HG02763 (cell line): Measurements from ENCODE around the gene ALKBH2.

Source experiments
- ATAC-seq: cut with Tn5 transposase; IDR thresholded peaks from one replicate; pipeline ENCODE4 v1.9.1; 2021; ENCODE audit warnings: mild to moderate bottlenecking, moderate library complexity; ENCODE audit not compliant: unreplicated experiment

ALKBH2 gene

GRCh38 chr12:109114644-109115043 is 21.4 kb upstream of the ALKBH2 start:
- no peak for ATAC-seq

DNA sequence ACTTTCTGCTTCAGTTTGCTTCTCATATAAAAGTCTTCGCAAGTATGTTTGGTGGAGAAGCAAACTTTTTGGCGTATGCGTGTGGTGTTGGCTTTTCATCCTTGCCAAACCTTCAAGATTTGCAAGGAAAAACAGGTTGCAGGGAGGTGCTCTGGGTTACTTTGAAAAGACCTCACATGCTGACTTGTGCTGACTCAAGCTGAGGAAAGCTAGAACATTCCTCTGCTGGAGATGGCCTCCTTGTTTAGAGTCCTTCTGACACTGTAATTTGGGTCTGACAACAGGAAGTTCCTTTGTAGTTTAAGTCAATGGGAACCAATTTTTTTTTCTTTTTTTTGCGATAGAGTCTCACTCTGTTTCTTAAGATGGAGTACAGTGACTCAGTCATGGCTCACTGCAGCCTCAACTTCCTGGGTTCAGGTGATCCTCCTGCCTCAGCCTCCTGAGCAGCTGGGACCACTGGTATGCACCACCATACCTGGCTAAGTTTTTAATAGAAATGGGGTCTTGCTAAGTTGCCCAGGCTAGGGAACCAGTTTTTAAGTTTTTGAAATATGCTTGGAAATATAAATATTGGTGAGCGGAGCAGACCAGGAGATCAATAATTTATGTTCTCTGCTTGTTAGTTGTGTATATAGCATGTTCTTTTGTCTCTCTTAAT is 20.5 kb upstream of the ALKBH2 start:
- no peak for ATAC-seq

- no peak for ATAC-seq
These were observed 19.6 kb upstream of the ALKBH2 start for GRCh38 chr12:109112720-109113465.

GRCh38 chr12:109110988-109111495 is 17.8 kb upstream of the ALKBH2 start:
- peak; percentile 51 for ATAC-seq

- ATAC-seq: no peak
These were observed 16.6 kb upstream of the ALKBH2 start for GRCh38 chr12:109109746-109110350.

DNA sequence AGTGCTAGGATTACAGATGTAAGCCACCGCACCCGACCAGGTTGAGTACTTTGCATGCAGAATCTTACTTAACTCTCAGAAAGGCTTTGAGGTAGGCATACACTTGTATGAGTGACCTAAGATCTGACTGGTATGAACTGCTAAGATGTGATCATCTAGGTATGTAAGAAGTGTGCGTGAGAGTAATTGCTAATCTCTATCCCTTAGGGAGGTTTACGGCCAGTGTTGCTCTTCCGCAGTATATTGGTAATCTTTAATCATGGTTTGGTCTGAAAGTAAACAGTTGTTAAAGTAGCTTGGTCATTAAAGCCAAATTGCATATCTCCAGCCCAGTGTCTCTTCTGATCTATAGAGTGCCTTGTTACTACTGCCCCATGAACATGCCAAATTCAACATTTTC is 11.9 kb upstream of the ALKBH2 start:
- ATAC-seq: no peak

DNA sequence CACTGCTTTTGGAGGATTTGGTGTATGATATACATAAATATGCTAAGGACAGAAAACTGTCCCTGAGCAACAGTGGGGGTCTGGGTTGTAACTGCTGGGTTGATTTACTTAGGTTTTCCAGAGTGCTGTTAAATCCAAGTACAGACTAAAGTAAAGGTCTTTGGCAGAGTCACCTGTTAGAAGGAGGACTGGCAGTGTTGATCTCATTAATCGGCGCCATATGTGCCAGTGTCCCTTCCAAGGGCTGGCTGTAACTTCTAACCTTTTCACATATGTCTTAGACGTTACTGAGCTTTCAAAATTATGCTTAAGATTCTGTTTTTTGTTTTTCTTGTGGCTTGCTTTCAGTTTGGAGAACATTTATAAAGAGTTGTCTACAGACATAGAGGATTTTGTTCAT is 9.2 kb upstream of the ALKBH2 start:
- no peak for ATAC-seq

- ATAC-seq: no peak
These were observed 7.5 kb upstream of the ALKBH2 start for GRCh38 chr12:109100741-109101140.

DNA sequence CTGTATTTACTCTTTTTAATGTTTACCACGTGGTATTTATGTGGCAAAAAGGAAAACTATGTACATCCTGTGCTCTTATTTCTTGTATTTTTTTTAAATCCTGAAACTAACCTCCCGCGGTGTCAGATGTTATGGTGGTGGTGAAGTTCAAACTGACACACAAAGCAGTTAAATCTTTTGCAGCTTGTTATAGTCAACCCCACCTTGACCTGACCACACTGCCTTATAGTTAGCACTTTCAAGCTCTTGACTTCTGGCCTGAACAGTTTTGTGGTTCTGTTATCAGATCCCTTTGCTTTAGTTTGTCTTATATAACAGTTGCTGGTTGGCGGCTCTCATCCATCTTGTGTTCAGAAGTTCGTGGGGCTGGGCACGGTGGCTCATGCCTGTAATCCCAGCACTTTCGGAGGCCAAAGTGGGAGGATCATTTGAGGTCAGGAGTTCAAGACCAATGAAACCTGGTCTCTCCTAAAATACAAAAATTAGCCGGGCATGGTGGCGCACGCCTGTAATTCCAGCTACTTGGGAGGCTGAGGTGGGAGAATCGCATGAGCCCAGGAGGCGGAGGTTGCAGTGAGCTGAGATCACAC is 6.3 kb upstream of the ALKBH2 start:
- ATAC-seq: no peak

DNA sequence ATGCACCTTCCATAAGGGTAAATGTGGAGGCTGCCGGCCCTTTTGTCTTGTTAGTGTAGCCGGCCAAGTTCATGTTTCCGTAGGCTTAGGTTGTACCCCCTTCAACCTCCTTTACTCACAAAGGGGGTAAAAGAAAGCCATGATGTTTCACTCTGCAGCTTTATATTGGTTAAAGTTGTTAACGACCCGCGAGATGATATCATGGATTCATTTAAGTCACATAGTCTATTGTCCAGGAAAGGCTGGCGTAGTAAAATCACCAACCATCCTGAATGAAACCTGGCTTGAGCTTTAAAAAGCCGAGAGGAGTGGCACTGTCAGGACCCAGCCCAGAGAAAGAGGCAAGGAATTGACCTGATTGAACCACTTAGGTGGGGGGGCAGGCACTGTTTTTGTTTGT is 5.4 kb upstream of the ALKBH2 start:
- ATAC-seq: no peak

DNA sequence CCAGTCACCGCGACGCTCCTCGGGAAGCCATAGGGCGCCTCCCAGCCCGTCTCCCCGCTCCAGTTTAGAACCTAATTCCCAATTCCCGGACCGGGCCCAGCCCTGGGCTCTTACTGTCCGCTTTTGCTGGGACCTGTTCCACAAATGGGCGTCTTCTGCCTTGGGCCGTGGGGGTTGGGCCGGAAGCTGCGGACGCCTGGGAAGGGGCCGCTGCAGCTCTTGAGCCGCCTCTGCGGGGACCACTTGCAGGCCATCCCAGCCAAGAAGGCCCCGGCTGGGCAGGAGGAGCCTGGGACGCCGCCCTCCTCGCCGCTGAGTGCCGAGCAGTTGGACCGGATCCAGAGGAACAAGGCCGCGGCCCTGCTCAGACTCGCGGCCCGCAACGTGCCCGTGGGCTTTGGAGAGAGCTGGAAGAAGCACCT is 4.9 kb upstream of the ALKBH2 start:
- peak; percentile 20 for ATAC-seq

DNA sequence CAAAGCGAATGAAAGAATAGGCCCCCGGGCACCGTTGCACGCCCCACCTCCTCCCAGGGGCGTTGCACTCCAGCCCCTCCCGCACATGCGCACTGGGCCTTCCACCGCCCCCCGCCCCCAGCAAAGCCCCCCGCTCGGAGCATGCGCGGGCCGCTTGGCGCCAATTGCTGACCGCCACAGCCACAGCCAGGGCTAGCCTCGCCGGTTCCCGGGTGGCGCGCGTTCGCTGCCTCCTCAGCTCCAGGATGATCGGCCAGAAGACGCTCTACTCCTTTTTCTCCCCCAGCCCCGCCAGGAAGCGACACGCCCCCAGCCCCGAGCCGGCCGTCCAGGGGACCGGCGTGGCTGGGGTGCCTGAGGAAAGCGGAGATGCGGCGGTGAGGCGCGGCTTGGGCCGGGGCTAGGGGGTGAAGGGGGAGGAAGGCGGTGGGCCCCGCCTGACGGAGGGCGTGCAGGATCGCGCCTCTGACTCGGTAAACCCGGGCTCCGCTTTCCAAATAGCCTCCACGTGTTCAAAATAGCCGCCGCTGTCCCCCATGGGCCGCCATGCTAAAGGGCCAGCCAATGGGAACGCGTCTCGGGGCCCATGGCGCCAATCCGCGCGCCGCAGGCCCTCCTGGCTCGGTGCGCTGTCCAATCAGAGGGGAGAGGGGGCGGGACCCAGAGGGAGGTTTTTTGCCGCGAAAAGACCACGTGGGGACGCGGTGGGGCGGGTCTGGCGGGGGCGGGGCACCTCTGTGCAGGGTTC is 4.3 kb upstream of the ALKBH2 start, which contains the start of gene UNG:
Gene UNG (plus strand): TSS at position 163 of the 748 bp plus-strand sequence. CDS start 83 bp downstream, at position 246.
- peak; percentile 94 for ATAC-seq

DNA sequence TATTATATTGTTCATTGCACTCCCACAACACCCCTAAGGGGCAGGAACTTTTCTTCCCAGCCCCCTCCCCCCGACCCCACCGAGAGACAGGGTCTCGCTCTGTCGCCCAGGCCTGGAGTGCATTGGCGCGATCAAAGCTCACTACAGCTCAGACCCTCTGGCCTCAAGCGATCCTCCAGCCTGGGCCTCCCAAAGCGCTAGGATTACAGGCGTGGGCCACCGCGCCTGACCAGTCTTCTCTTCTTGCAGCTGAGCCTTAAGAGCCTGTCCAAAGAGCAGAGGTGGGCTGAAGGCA is 3.8 kb upstream of the ALKBH2 start:
- no peak for ATAC-seq

DNA sequence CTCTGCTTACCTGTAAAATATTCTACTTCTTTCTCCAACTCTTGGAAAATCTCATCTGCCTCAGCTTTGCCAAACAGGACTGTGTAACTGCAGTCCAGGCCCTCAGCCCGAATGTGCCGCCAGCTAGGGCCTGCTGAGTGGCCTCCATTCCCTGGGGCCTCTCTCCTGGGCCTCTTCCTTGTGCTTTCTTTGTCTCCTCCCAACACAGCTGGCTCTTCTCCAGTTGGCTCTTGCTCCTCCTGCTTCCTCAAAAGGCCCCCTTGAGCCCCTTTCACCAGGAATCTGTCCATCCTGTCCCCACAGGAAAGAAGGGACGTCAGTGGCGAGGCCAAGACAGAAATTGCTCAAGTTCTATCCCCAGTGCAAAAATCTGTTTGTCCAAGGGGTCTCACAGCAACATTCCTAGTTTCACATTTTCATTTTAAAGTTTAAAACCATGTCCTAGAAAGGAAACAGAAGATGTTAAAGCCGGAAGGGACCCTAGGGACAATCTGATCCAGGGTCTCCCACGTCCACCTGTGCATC is 713 bp downstream of the ALKBH2 start:
- no peak for ATAC-seq

GRCh38 chr12:109089683-109090082 is 3.6 kb downstream of the ALKBH2 start:
- ATAC-seq: no peak

DNA sequence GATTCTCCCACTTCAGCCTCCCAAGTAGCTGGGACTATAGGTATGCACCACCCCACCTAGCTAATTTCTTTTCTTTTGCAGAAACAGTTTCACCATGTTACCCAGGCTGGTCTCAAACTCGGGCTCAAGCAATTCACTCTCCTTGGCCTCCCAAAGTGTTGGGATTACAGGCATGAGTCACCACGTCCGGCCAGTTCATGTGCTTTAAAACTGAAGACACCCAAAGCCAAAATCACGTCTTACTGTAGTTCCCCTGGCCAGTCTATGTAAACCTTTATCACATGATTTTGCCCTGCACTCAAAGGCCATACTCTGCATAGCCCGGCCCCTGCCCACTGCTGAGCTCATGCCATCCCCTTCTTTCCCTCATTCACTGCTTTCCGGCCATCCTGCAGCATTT is 4.5 kb downstream of the ALKBH2 start:
- ATAC-seq: no peak

GRCh38 chr12:109087250-109087649 is 6.0 kb downstream of the ALKBH2 start:
- no peak for ATAC-seq

GRCh38 chr12:109085590-109085989 is 7.7 kb downstream of the ALKBH2 start:
- no peak for ATAC-seq

DNA sequence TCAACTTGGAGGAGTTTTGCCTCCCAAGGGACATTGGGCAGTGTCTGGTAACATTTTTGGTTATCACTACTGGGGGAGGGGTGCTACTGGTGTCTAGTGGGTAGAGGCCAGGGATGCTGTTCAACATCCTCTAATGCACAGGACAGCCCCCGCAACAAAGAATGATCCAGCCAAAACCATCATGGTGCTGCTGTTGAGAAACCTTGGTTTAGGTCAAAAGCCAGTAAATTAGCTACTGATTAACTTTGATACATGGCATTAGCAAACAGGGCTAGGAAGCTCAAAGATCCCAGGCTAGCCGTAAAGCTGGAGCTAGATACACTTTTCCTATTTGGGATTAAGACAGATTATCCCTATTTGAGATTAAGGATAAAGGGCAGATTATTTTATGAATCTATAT is 8.8 kb downstream of the ALKBH2 start:
- ATAC-seq: no peak

GRCh38 chr12:109082751-109083150 is 10.5 kb downstream of the ALKBH2 start:
- ATAC-seq: no peak

- ATAC-seq: no peak
These were observed 18.4 kb downstream of the ALKBH2 start for GRCh38 chr12:109074866-109075265.
